Subcutaneous adipose tissue (tissue), 4 donors: Measurements from ENCODE around the gene ZFP57. TPM values are rescaled to one million over a fixed set of nuclear protein-coding genes. Genes with fewer than 3 reads are reported as not detected.

Experiments used
- CTCF ChIP-seq: fragments of 450-650 bp; IDR thresholded peaks from one replicate; pipeline ENCODE4 v1.5.1; 2016; ENCODE audit warnings: low read depth, mild to moderate bottlenecking, control low read depth, antibody characterized with exemption, moderate library complexity
- total RNA-seq, 4 donors: library from RNA; depleted of rRNA; stranded (reverse); fragments of >200 nt; gene quantifications; one replicate each; pipeline ENCODE4 v1.1.0, GENCODE V29; 2016

Gene ZFP57
- total RNA-seq, 4 donors from 2014 or later = 1.0 TPM; not detected in 3

- TF ChIP-seq CTCF = no peak
Observed at GRCh38 chr6:29673161-29673560, 7.8 kb downstream of the ZFP57 start.

GRCh38 chr6:29671026-29671425, 9.9 kb downstream of the ZFP57 start:
- TF ChIP-seq CTCF = no peak

- no peak for TF ChIP-seq CTCF
Observed at GRCh38 chr6:29667158-29667557, 13.8 kb downstream of the ZFP57 start.

GRCh38 chr6:29666826-29667130, 14.2 kb downstream of the ZFP57 start:
- TF ChIP-seq CTCF = no peak

GRCh38 chr6:29665942-29666825, 14.8 kb downstream of the ZFP57 start:
- TF ChIP-seq CTCF = no peak

- TF ChIP-seq CTCF = no peak
Observed at GRCh38 chr6:29663300-29664042, 17.5 kb downstream of the ZFP57 start.

- no peak for TF ChIP-seq CTCF
Observed at GRCh38 chr6:29661071-29661470, 19.9 kb downstream of the ZFP57 start.
